Testis (tissue), 3 donors: ENCODE measurements around the gene WDR83. TPM values are rescaled to one million over a fixed set of nuclear protein-coding genes. Genes with fewer than 3 reads are reported as not detected.

ENCODE experiments used
- DNase-seq: peaks from one replicate; pipeline ENCODE4 v3.0.0-alpha.2; 2019
- H3K27ac ChIP-seq, 2 donors: fragments of 200-600 bp; sonication (generic); one replicate each; pipeline ENCODE4 v1.5.1; 2019
- H3K27me3 ChIP-seq: fragments of 200-600 bp; sonication (generic); one replicate; pipeline ENCODE4 v1.5.1; 2019
- H3K36me3 ChIP-seq: fragments of 200-600 bp; sonication (generic); one replicate; pipeline ENCODE4 v1.5.1; 2017; ENCODE audit warnings: low read depth; ENCODE audit errors: missing control alignments
- H3K4me1 ChIP-seq: fragments of 200-600 bp; sonication (generic); one replicate; pipeline ENCODE4 v1.5.1; 2019
- H3K4me3 ChIP-seq, 2 donors: fragments of 200-600 bp; sonication (generic); one replicate each; pipeline ENCODE4 v1.5.1; 2017 to 2019
- H3K9me3 ChIP-seq: fragments of 200-600 bp; sonication (generic); one replicate; pipeline ENCODE4 v1.5.1; 2017
- POLR2A ChIP-seq: fragments of 450-650 bp; IDR thresholded peaks from one replicate; pipeline ENCODE4 v1.6.1; 2017; ENCODE audit warnings: antibody characterized with exemption, mild to moderate bottlenecking, moderate library complexity
- WGBS, 2 donors: methylation state at CpG; one replicate each; pipeline ENCODE4 v1.1.5; 2018; 5-methylcytosine and 5-hydroxymethylcytosine counted together
- intact Hi-C: fragments of 100-400 bp; cut with DNase I; formaldehyde crosslinking; loops from one replicate; pipeline ENCODE4 v1.15.1; 2023; ENCODE audit warnings: low total_unique reads
- polyA plus RNA-seq: library from polyadenylated mRNA; stranded (reverse); fragments of 350-450 nt; fragmentation: Illumina TruSeq; extraction: RNeasy Lipid Tissue Mini Kit (QIAGEN cat#74804); gene quantifications from one replicate; pipeline ENCODE4 v1.2.3, GENCODE V29; 2014; ENCODE audit warnings: low read depth, low replicate concordance; ENCODE audit not compliant: insufficient read depth
- total RNA-seq, 2 donors: library from RNA; depleted of rRNA; stranded (reverse); fragments of >200 nt; gene quantifications; one replicate each; pipeline ENCODE4 v1.2.3, GENCODE V29; 2016
- TF ChIP-seq, protein P1 (sequence below), 3 experiments: fragments of 450-650 bp in 2 of 3; fragments of 200-600 bp in 1 of 3; sonication (generic) in 1 of 3; IDR thresholded peaks; one replicate each; pipeline ENCODE4 v1.5.1; 2016 to 2019; ENCODE audit warnings: antibody characterized with exemption in 3 of 3, mild to moderate bottlenecking in 2 of 3, moderate library complexity in 1 of 3

Gene WDR83
- total and polyA plus RNA-seq, 3 donors from 2014 or later, result 15.8 to 23.2 (median 18.3) TPM

- TF ChIP-seq, protein P1, sequence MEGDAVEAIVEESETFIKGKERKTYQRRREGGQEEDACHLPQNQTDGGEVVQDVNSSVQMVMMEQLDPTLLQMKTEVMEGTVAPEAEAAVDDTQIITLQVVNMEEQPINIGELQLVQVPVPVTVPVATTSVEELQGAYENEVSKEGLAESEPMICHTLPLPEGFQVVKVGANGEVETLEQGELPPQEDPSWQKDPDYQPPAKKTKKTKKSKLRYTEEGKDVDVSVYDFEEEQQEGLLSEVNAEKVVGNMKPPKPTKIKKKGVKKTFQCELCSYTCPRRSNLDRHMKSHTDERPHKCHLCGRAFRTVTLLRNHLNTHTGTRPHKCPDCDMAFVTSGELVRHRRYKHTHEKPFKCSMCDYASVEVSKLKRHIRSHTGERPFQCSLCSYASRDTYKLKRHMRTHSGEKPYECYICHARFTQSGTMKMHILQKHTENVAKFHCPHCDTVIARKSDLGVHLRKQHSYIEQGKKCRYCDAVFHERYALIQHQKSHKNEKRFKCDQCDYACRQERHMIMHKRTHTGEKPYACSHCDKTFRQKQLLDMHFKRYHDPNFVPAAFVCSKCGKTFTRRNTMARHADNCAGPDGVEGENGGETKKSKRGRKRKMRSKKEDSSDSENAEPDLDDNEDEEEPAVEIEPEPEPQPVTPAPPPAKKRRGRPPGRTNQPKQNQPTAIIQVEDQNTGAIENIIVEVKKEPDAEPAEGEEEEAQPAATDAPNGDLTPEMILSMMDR (IDR thresholded peaks at IDR 0.05), result no peak
- TF ChIP-seq POLR2A, result no peak
- Histone ChIP-seq H3K4me1 (peaks cover 2% of the 10 kb centered on the region), H3K27ac (no peak overlapping the region), H3K36me3 (no peaks in the 10 kb centered on the region), H3K27me3 (no peaks in the 10 kb centered on the region), H3K9me3 (no peaks in the 10 kb centered on the region), H3K4me3 (no peak overlapping the region)
- intact Hi-C loops, result no loop called here
- no peak for DNase-seq
- 97 to 99% methylated on average over 6 of the region's 6 CpGs for WGBS, 2 donors
Observed at GRCh38 chr19:12652219-12652618, 14.4 kb upstream of the WDR83 start.

DNA sequence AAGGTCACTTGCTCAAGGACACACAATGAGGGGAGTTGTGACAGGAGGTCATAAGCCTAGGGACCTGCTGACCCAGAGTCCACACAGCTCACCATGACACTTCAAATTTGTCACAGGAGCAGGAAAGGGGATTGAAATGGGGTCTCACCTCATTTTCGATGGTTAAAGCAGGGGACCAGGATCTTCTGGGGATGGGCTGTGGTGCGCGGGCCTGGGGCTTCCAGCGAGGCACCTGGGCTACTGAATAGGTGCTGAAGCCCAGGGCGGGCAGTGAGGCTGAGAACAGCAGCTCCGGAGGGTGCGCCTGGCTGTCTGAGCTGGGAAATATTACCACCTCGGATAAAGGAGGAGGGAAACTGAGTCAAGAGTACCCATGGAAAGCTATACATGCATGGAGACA lies 11.1 kb upstream of the WDR83 start:
- 84 to 89% methylated on average over 8 of the region's 8 CpGs for WGBS, 2 donors
- DNase-seq, result no peak
- TF ChIP-seq, protein P1 (IDR thresholded peaks at IDR 0.05), result no peak
- no peak for TF ChIP-seq POLR2A
- Histone ChIP-seq H3K9me3 (no peaks in the 10 kb centered on the region), H3K36me3 (no peaks in the 10 kb centered on the region), H3K27me3 (no peaks in the 10 kb centered on the region), H3K4me3 (no peak overlapping the region), H3K4me1 (no peaks in the 10 kb centered on the region), H3K27ac (no peak overlapping the region)
- intact Hi-C loops, result no loop called here

DNA sequence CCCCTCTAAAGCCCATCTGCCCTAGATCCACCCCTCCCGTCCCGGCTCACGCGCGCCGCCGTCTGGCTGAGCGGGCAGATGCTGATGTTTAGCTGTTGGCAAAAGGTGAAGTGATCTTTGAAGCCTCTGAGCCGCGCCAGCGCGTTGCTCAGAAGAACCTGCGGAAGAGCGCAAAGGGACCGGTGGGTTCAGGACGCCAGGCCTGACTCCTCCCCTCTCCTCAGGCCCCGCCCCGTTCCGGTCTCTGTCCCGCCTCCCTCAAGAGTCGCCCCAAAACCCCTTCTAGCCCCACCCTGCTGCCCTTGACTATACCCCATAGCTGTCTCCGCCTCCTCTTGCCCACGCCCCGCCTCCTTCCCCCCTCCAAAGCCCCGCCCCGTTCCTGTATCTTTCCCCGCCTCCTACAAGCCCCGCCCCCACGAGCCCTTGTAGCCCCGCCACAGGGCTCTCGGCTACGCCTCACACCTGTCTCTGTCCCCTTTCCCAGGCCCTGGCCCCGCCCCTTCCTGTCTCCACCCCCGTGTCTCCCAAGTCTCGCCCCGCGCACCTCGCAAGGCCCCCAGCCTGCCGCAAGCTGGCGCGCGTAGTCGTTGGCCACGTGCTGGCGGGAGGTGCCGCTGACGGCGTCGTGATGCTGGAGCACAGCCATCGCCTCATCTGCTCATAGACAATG lies 9.6 kb upstream of the WDR83 start:
- Histone ChIP-seq H3K4me1 (no peaks in the 10 kb centered on the region), H3K4me3 (peak overlapping the region; percentile 36 to 43), H3K27me3 (no peaks in the 10 kb centered on the region), H3K27ac (no peak overlapping the region), H3K9me3 (no peaks in the 10 kb centered on the region), H3K36me3 (no peaks in the 10 kb centered on the region)
- TF ChIP-seq POLR2A, result no peak
- TF ChIP-seq, protein P1 (IDR thresholded peaks at IDR 0.05), result no peak
- intact Hi-C loops, result no loop called here
- 46 to 60% methylated on average over 43 to 50 of the region's 50 CpGs for WGBS, 2 donors
- peak; percentile 82 for DNase-seq

DNA sequence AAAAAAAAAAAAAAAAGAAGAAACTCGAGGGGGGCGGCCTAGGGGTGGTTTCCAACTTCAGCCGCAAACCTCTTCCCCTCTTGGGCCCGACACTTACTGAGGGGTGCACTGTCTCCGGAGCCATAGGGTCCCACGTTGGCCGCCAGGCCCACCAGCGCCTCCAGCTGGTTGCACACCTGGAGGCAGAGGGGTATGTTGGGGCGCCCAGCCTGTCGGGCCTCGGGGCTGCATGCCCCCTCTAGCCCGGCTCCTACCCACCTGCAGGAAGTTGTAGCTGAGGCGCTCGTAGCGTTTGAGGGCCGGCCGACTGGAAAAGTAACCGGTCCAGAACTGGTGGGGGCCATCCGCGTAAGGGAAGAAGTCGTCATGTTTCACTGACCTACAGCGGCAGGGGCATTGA lies 8.6 kb upstream of the WDR83 start:
- Histone ChIP-seq H3K4me3 (no peak overlapping the region), H3K4me1 (no peaks in the 10 kb centered on the region), H3K36me3 (no peaks in the 10 kb centered on the region), H3K27me3 (no peaks in the 10 kb centered on the region), H3K27ac (no peak overlapping the region), H3K9me3 (no peaks in the 10 kb centered on the region)
- TF ChIP-seq POLR2A, result no peak
- intact Hi-C loops, result no loop called here
- no peak for DNase-seq
- 64 to 75% methylated on average over 19 to 22 of the region's 22 CpGs for WGBS, 2 donors

GRCh38 chr19:12660980-12661379 lies 5.6 kb upstream of the WDR83 start:
- no peak for DNase-seq
- Histone ChIP-seq H3K27me3 (no peaks in the 10 kb centered on the region), H3K36me3 (no peaks in the 10 kb centered on the region), H3K4me3 (no peak overlapping the region), H3K4me1 (peaks cover 5% of the 10 kb centered on the region), H3K27ac (no peak overlapping the region), H3K9me3 (no peaks in the 10 kb centered on the region)
- no peak for TF ChIP-seq POLR2A
- TF ChIP-seq, protein P1 (IDR thresholded peaks at IDR 0.05), result no peak
- 92 to 99% methylated on average over 12 of the region's 12 CpGs for WGBS, 2 donors
- intact Hi-C loops, result no loop called here
